IMR-90 (cell line): Measurements from ENCODE around the gene ZNF541. TPM values are rescaled to one million over a fixed set of nuclear protein-coding genes. Genes with fewer than 3 reads are reported as not detected.
A peak's percentile ranks its signal among the peaks of the same experiment; 100 is the strongest.

Experiments used
- CEBPB ChIP-seq: IDR thresholded peaks from 2 replicates; pipeline ENCODE4 v1.6.1; 2012; ENCODE audit warnings: low read depth, low read length, improper control_type of control experiment
- CTCF ChIP-seq: conservative IDR thresholded peaks from 2 replicates; pipeline ENCODE4 v1.5.1; 2012; ENCODE audit warnings: mild to moderate bottlenecking, low read depth, low read length, improper control_type of control experiment
- polyA plus RNA-seq, 3 experiments: library from polyadenylated mRNA; depleted of rRNA; stranded (reverse); fragments of >200 nt; gene quantifications; 2 replicates each; pipeline ENCODE4 v1.2.3, GENCODE V29; 2012; ENCODE audit warnings: low replicate concordance in 1 of 3
- total RNA-seq: library from RNA; depleted of rRNA; stranded (reverse); fragments of >200 nt; gene quantifications from 2 replicates; pipeline ENCODE4 v1.2.3, GENCODE V29; 2012

Gene ZNF541
- total and polyA plus RNA-seq, 2 of the 4 experiments (the other 2 are of a cell fraction): not detected

GRCh38 chr19:47598407-47599349, 25.7 kb upstream of the ZNF541 start (continued):
- TF ChIP-seq CTCF (no peak), CEBPB (peak; percentile 63)
